A673 (cell line): Measurements from ENCODE around the gene SCGB1C1.

Experiments
- CTCF ChIP-seq: fragments of 300-800, 200-600 bp; sonication (generic); conservative IDR thresholded peaks from 2 replicates; pipeline ENCODE4 v1.5.1; 2017; ENCODE audit warnings: low read depth, mild to moderate bottlenecking, antibody characterized with exemption, low read length, moderate library complexity, mixed read lengths
- EZH2 ChIP-seq: fragments of 200-600 bp; sonication (generic); IDR thresholded peaks from 2 replicates; pipeline ENCODE4 v1.6.1; 2017; ENCODE audit warnings: borderline replicate concordance, low read depth, mild to moderate bottlenecking, mixed read lengths, antibody characterized with exemption, low read length; ENCODE audit not compliant: poor library complexity, severe bottlenecking

GRCh38 chr11:235997-236773 is 43.3 kb downstream of the SCGB1C1 start, which contains the start of gene SIRT3:
- TF ChIP-seq CTCF (no peak), EZH2 (no peak)
